GM12878 (cell line): ENCODE results near the gene IMMP2L. TPM values are rescaled to one million over a fixed set of nuclear protein-coding genes. Genes with fewer than 3 reads are reported as not detected.

Source experiments
- ATAC-seq: fragments of 200-7000 bp; cut with Tn5 transposase; 3 replicates; pipeline ENCODE4 v1.9.1; 2020; ENCODE audit warnings: mild to moderate bottlenecking, moderate library complexity
- Bru-seq: library from RNA; stranded (reverse); fragments of 400-500 nt; gene quantifications from one replicate; lab custom pipeline; 2021; lab: Mats Ljungman, UMichigan
- BruChase-seq, 2 experiments: library from RNA; stranded (reverse); fragments of 400-500 nt; gene quantifications; one replicate each; lab custom pipeline; 2021; lab: Mats Ljungman, UMichigan
- BruUV-seq: library from RNA; stranded (reverse); fragments of 400-500 nt; replicated peaks from 2 replicates; lab custom pipeline; 2021; lab: Mats Ljungman, UMichigan
- CTCF ChIA-PET: fragments of 300-600 bp; sonication (Branson Sonifier 250); formaldehyde crosslinking; extraction: SDS; loops from one replicate; lab custom pipeline; 2021; ENCODE audit warnings: inconsistent platforms; lab: Yijun Ruan, JAX
- POLR2A ChIA-PET: fragments of 350-600 bp; formaldehyde crosslinking; extraction: SDS; loops from one replicate; lab custom pipeline; 2021; ENCODE audit warnings: inconsistent platforms; lab: Charles Lee
- RAD21 ChIA-PET: fragments of 300-600 bp; sonication (Branson Sonifier 250); formaldehyde crosslinking; loops from one replicate; lab custom pipeline; 2023; ENCODE audit warnings: antibody characterized with exemption; ENCODE audit not compliant: unreplicated experiment; lab: Charles Lee
- SMC1A ChIA-PET: fragments of 300-600 bp; sonication (Branson Sonifier 250); formaldehyde crosslinking; loops from one replicate; lab custom pipeline; 2023; ENCODE audit not compliant: unreplicated experiment, uncharacterized antibody; lab: Charles Lee
- DNase-seq: peaks from one replicate; pipeline ENCODE4 v3.0.0-alpha.2; 2011; ENCODE audit warnings: low read depth, low spot score
- FAIRE-seq: peaks from 3 replicates; lab custom pipeline; 2011; peaks lifted over from hg19 to GRCh38; lab: Jason Lieb, UNC
- H2AFZ ChIP-seq: 2 replicates; pipeline ENCODE4 v1.6.0; 2011; ENCODE audit warnings: low read depth, low read length, control low read depth; ENCODE audit not compliant: control insufficient read depth
- H3K27ac ChIP-seq: 2 replicates; pipeline ENCODE4 v1.5.1; 2011; ENCODE audit warnings: control low read depth; ENCODE audit not compliant: control insufficient read depth, insufficient read depth
- H3K27me3 ChIP-seq, 2 experiments: replicated peaks in 1 of 2; 2 replicates each; pipeline versions ENCODE4 v1.6.0 to v1.6.1; 2011; ENCODE audit warnings: low read length in 1 of 2; ENCODE audit not compliant: control insufficient read depth in 2 of 2, insufficient read depth in 2 of 2
- H3K36me3 ChIP-seq, 2 experiments: 2 replicates each; pipeline ENCODE4 v1.5.1; 2011; ENCODE audit warnings: low read length in 1 of 2; ENCODE audit not compliant: control insufficient read depth in 2 of 2, insufficient read depth in 2 of 2
- H3K4me1 ChIP-seq: 2 replicates; pipeline ENCODE4 v1.6.1; 2011; ENCODE audit warnings: mild to moderate bottlenecking, low read length, moderate library complexity, mixed read lengths; ENCODE audit not compliant: control insufficient read depth, insufficient read depth
- H3K4me2 ChIP-seq: 2 replicates; pipeline ENCODE4 v1.6.0; 2011; ENCODE audit warnings: control low read depth; ENCODE audit not compliant: control insufficient read depth, insufficient read depth
- H3K4me3 ChIP-seq: fragments of 200-600 bp; sonication (generic); 2 replicates; pipeline ENCODE4 v1.5.1; 2016
- H3K79me2 ChIP-seq: 2 replicates; pipeline ENCODE4 v1.6.0; 2011; ENCODE audit warnings: low read length; ENCODE audit not compliant: control insufficient read depth, insufficient read depth
- H3K9ac ChIP-seq: 2 replicates; pipeline ENCODE4 v1.8.0; 2011; ENCODE audit warnings: low read length, control low read depth, mixed read lengths; ENCODE audit not compliant: control insufficient read depth, insufficient read depth
- H3K9me3 ChIP-seq: replicated peaks from 3 replicates; pipeline ENCODE4 v1.5.1; 2011; ENCODE audit warnings: mild to moderate bottlenecking, low read length; ENCODE audit not compliant: control insufficient read depth, insufficient read depth
- H4K20me1 ChIP-seq: 2 replicates; pipeline ENCODE4 v1.6.0; 2011; ENCODE audit not compliant: control insufficient read depth, insufficient read depth
- DPF2 ChIP-seq: fragments of 450-650 bp; IDR thresholded peaks from 2 replicates; pipeline ENCODE4 v1.6.1; 2017; ENCODE audit warnings: mild to moderate bottlenecking
- E2F8 ChIP-seq: fragments of 450-650 bp; IDR thresholded peaks from 2 replicates; pipeline ENCODE4 v1.6.1; 2018; ENCODE audit warnings: mild to moderate bottlenecking, low read depth, moderate library complexity; ENCODE audit not compliant: partially characterized antibody
- ETV6 ChIP-seq, 2 experiments: fragments of 450-650 bp in 1 of 2; IDR thresholded peaks in 1 of 2; conservative IDR thresholded peaks in 1 of 2; 2 replicates each; pipeline ENCODE4 v1.6.1; 2014; ENCODE audit warnings: antibody characterized with exemption in 1 of 2, borderline replicate concordance in 1 of 2, low read depth in 1 of 2, mild to moderate bottlenecking in 1 of 2, moderate library complexity in 1 of 2
- FOXK2 ChIP-seq: fragments of 450-650 bp; IDR thresholded peaks from 2 replicates; pipeline ENCODE4 v1.6.1; 2017; ENCODE audit warnings: mild to moderate bottlenecking, moderate library complexity
- IRF5 ChIP-seq: fragments of 450-650 bp; IDR thresholded peaks from 2 replicates; pipeline ENCODE4 v1.6.1; 2017; ENCODE audit warnings: borderline replicate concordance
- JUNB ChIP-seq: IDR thresholded peaks from 2 replicates; pipeline ENCODE4 v1.6.1; 2016; ENCODE audit warnings: antibody characterized with exemption, mild to moderate bottlenecking
- MXI1 ChIP-seq: fragments of 150-350 bp; IDR thresholded peaks from 2 replicates; pipeline ENCODE4 v1.6.1; 2011; ENCODE audit warnings: low read depth, mild to moderate bottlenecking, inconsistent platforms, low read length, improper control_type of control experiment
- POLR2AphosphoS2 ChIP-seq: IDR thresholded peaks from 2 replicates; pipeline ENCODE4 v1.6.1; 2011; ENCODE audit warnings: low read depth, mild to moderate bottlenecking, low read length, improper control_type of control experiment, moderate library complexity
- SMAD1 ChIP-seq: fragments of 450-650 bp; IDR thresholded peaks from 2 replicates; pipeline ENCODE4 v1.6.1; 2018; ENCODE audit warnings: mild to moderate bottlenecking, low read depth; ENCODE audit not compliant: partially characterized antibody
- TCF7 ChIP-seq: IDR thresholded peaks from 2 replicates; pipeline ENCODE4 v1.6.1; 2014; ENCODE audit warnings: antibody characterized with exemption, borderline replicate concordance
- ZZZ3 ChIP-seq: IDR thresholded peaks from 2 replicates; pipeline ENCODE4 v1.6.1; 2011; ENCODE audit warnings: low read depth; ENCODE audit not compliant: control insufficient read depth, insufficient read length
- WGBS: methylation state at CpG from one replicate; pipeline ENCODE4 v1.1.6; 2016; ENCODE audit warnings: low lambda C conversion rate; ENCODE audit not compliant: insufficient replicate concordance, insufficient coverage; ENCODE audit errors: missing lambda C conversion rate; 5-methylcytosine and 5-hydroxymethylcytosine counted together
- in situ Hi-C: fragments of 300-500 bp; cut with MboI; formaldehyde crosslinking; loops from 9 replicates; pipeline ENCODE4 v1.14.3; 2018; ENCODE audit warnings: mixed read lengths
- intact Hi-C: fragments of 100-400 bp; cut with micrococcal nuclease; formaldehyde crosslinking; loops from one replicate; pipeline ENCODE4 v1.14.2; 2022; ENCODE audit not compliant: unreplicated experiment
- long read RNA-seq, 2 experiments: library from polyadenylated mRNA; unstranded; transcript quantifications; one replicate each; pipeline ENCODE4 v2.0.0, GENCODE V29; 2019 to 2020
- polyA minus RNA-seq, 3 experiments: library from RNA; depleted of rRNA, polyadenylated mRNA; stranded (reverse); fragments of >200 nt; gene quantifications; 2 replicates each; pipeline ENCODE4 v1.2.3, GENCODE V29; 2011
- polyA plus RNA-seq, 11 experiments: library from polyadenylated mRNA; depleted of rRNA in 4 of 11; unstranded in 6 of 11; stranded (reverse) in 5 of 11; fragments of >200 nt; fragmentation: Nextera tagmentation in 4 of 11; fragmentation: Illumina TruSeq in 1 of 11; extraction: Ambion mirVana in 4 of 11; extraction: Trizol in 1 of 11; gene quantifications; 1 replicate in 1 of 11; 2 replicates in 10 of 11; pipeline versions ENCODE4 v1.2.1 to v1.2.3, GENCODE V29; 2011 to 2016; ENCODE audit warnings: inconsistent platforms in 2 of 11, missing spikeins in 2 of 11, low read depth in 1 of 11
- total RNA-seq, 4 experiments: library from RNA; depleted of rRNA in 3 of 4; stranded (reverse); fragments of >200 nt in 3 of 4; fragmentation: Illumina TruSeq in 1 of 4; extraction: Trizol in 1 of 4; gene quantifications; 2 replicates each; pipeline versions ENCODE4 v1.2.1 to v1.2.3, GENCODE V29; 2013 to 2021

Gene IMMP2L
- 81.6 and 86.6 TPM in 2 replicates for total RNA-seq (2013; cell fraction: nucleolus; rRNA removed)
- 13.4 and 22.1 TPM in 2 replicates for total RNA-seq (2014; rRNA removed)
- 17.3 and 28.8 TPM in 2 replicates for total RNA-seq (2014; rRNA removed; fragmentation: Illumina TruSeq; extraction: Trizol)
- 14.3 and 22.3 TPM in 2 replicates for total RNA-seq (2021)
- polyA plus RNA-seq (2011; ENCODE audit: low read depth): 8.7 TPM
- 13.1 and 17.1 TPM in 2 replicates for polyA plus RNA-seq (2011; rRNA removed)
- 8.1 and 10.0 TPM in 2 replicates for polyA plus RNA-seq (2011; cell fraction: cytosol; rRNA removed)
- polyA plus RNA-seq (2011; cell fraction: nucleus; rRNA removed): 18.2 and 19.2 TPM in 2 replicates
- polyA plus RNA-seq (2012): 8.1 and 10.5 TPM in 2 replicates
- 13.8 and 17.8 TPM in 2 replicates for polyA plus RNA-seq (2014; fragmentation: Illumina TruSeq; extraction: Trizol)
- polyA plus RNA-seq (2014; fragmentation: Nextera tagmentation; extraction: Ambion mirVana): 10 to 100 TPM; 41.8 to 46.3 TPM
- 10.2 and 12.6 TPM in 2 replicates for polyA plus RNA-seq (2014; rRNA removed)
- polyA plus RNA-seq (2016; fragmentation: Nextera tagmentation; extraction: Ambion mirVana): 10 to 100 TPM; 15.8 to 22.0 TPM
- 19.7 and 23.4 TPM in 2 replicates for polyA minus RNA-seq (2011; rRNA and poly(A)+ RNA removed)
- polyA minus RNA-seq (2011; cell fraction: cytosol; rRNA and poly(A)+ RNA removed): 3.3 and 3.6 TPM in 2 replicates
- 51.5 and 71.6 TPM in 2 replicates for polyA minus RNA-seq (2011; cell fraction: nucleus; rRNA and poly(A)+ RNA removed)
- percentile 60 among the genes with signal in this experiment for Bru-seq, nascent RNA
- percentile 68 among the genes with signal in this experiment for BruChase-seq, experiment 1, labeled RNA remaining after a 6-hour chase
- BruChase-seq, experiment 2, labeled RNA remaining after a 2-hour chase: percentile 76 among the genes with signal in this experiment
- long read RNA-seq, experiment 1, partial matches to known transcripts: 0 of 1 reads
- long read RNA-seq, experiment 1, other reads (novel, unspliced or antisense): 1 of 1 reads
- long read RNA-seq, experiment 2, partial matches to known transcripts: 0 of 9 reads
- long read RNA-seq, experiment 2, other reads (novel, unspliced or antisense): 8 of 9 reads

GRCh38 chr7:111561904-111562732, at the start of gene IMMP2L:
IMMP2L (minus strand) TSS chr7:111562492.
- intact Hi-C loops: loop anchor here (1.0 to 5.0 kb wide), 3 partner anchors 35 to 480 kb away; no protein-coding TSS in a partner anchor
- CTCF ChIA-PET: interaction anchor here (0.6 to 3.4 kb wide), 5 partner anchors 34 to 479 kb away, joined by 3 to 18 read pairs (median 3); no protein-coding TSS in a partner anchor
- TF ChIP-seq DPF2 (0 out of 2 replicates have a peak, but pooled peaks have one; percentile 68), IRF5 (no peak), TCF7 (peak; percentile 78), ZZZ3 (no peak), POLR2AphosphoS2 (no peak), SMAD1 (no peak), MXI1 (peak; percentile 36; the same call in 1 of the 2 replicates), ETV6 (conservative IDR thresholded peaks at IDR 0.05 in 1 of 2, IDR thresholded peaks at IDR 0.05 in 1 of 2; ENCODE audit: borderline replicate concordance in 1 of 2, low read depth in 1 of 2) (no peak), FOXK2 (no peak), E2F8 (no peak), JUNB (no peak)

More at GRCh38 chr7:111561904-111562732, at the start of gene IMMP2L:
- Histone ChIP-seq H3K9ac (peak within 1 kb of the TSS; percentile 82), H3K27ac (peak within 1 kb of the TSS; percentile 84), H3K4me2 (peak within 1 kb of the TSS; percentile 96), H2AFZ (peak within 1 kb of the TSS; percentile 98), H3K4me1 (peaks cover 11% of the 10 kb centered on the region), H3K9me3 (no peaks in the 10 kb centered on the region), H4K20me1 (no peaks in the 10 kb centered on the region), H3K79me2 (peaks cover 9% of the 10 kb centered on the region), H3K36me3 (no peaks in the 10 kb centered on the region; a peak in 1 of 4 replicates), H3K4me3 (peak within 1 kb of the TSS; percentile 71), H3K27me3 (no peaks in the 10 kb centered on the region)
- SMC1A ChIA-PET: interaction anchor here (0.8 to 4.9 kb wide), 5 partner anchors 30 to 424 kb away, joined by 3 to 39 read pairs (median 7); no protein-coding TSS in a partner anchor
- POLR2A ChIA-PET: interaction anchor here (0.5 to 1.2 kb wide), 5 partner anchors 25 to 525 kb away, joined by 3 to 9 read pairs (median 4); no protein-coding TSS in a partner anchor
- BruUV-seq: no TSS peak
- WGBS: 1% methylated on average over 36 of the region's 84 CpGs
- no peak for FAIRE-seq
- RAD21 ChIA-PET: interaction anchor here (0.5 to 3.3 kb wide), 9 partner anchors 30 to 479 kb away, joined by 3 to 16 read pairs (median 5); no protein-coding TSS in a partner anchor
- in situ Hi-C loops: no loop called here
- peak; percentile 90 for ATAC-seq
- peak; percentile 46 for DNase-seq
